Caki2 (cell line): ENCODE results near the gene BLTP3B. TPM values are rescaled to one million over a fixed set of nuclear protein-coding genes. Genes with fewer than 3 reads are reported as not detected.

ENCODE experiments used
- DNase-seq: peaks from one replicate; pipeline ENCODE4 v3.0.0-alpha.2; 2015; ENCODE audit warnings: low read depth
- in situ Hi-C: cut with HindIII; loops from 2 replicates; pipeline ENCODE4 v1.10.0; 2016; ENCODE audit warnings: low sequenced_read_pairs, low pct_unique_long_range_greater_than_20kb, mixed read lengths
- total RNA-seq: library from RNA; depleted of rRNA; stranded (reverse); fragments of >200 nt; shearing (Covaris generic); gene quantifications from 2 replicates; pipeline ENCODE4 v1.2.3, GENCODE V29; 2014; ENCODE audit warnings: low replicate concordance

The BLTP3B gene
- total RNA-seq, 1 experiment from 2014 or later = 5.7 TPM

GRCh38 chr12:100165356-100165755 is 22.7 kb upstream of the BLTP3B start:
- in situ Hi-C loops = no loop called here

GRCh38 chr12:100164153-100164704 is 21.6 kb upstream of the BLTP3B start:
- in situ Hi-C loops = no loop called here
- no peak for DNase-seq

More at GRCh38 chr12:100165356-100165755, 22.7 kb upstream of the BLTP3B start:
- no peak for DNase-seq

- in situ Hi-C loops = no loop called here
- peak; percentile 59 for DNase-seq
Observed at GRCh38 chr12:100163416-100164152, 20.9 kb upstream of the BLTP3B start.

- no peak for DNase-seq
- in situ Hi-C loops = no loop called here
Observed at GRCh38 chr12:100159391-100160104, 16.9 kb upstream of the BLTP3B start.

- in situ Hi-C loops = no loop called here
- no peak for DNase-seq
Observed at GRCh38 chr12:100158535-100158934, 15.9 kb upstream of the BLTP3B start.

- in situ Hi-C loops = no loop called here
- no peak for DNase-seq
Observed at GRCh38 chr12:100157427-100157821, 14.8 kb upstream of the BLTP3B start.

GRCh38 chr12:100156731-100157426 is 14.2 kb upstream of the BLTP3B start:
- DNase-seq = no peak
- in situ Hi-C loops = no loop called here

- peak; percentile 27 for DNase-seq
- in situ Hi-C loops = no loop called here
Observed at GRCh38 chr12:100154474-100155247, 12.0 kb upstream of the BLTP3B start.

- DNase-seq = no peak
- in situ Hi-C loops = no loop called here
Observed at GRCh38 chr12:100153131-100153530, 10.5 kb upstream of the BLTP3B start.

- DNase-seq = no peak
- in situ Hi-C loops = no loop called here
Observed at GRCh38 chr12:100151769-100152168, 9.1 kb upstream of the BLTP3B start.

GRCh38 chr12:100146252-100146651 is 3.6 kb upstream of the BLTP3B start:
- in situ Hi-C loops = no loop called here
- no peak for DNase-seq

GRCh38 chr12:100145643-100146042 is 3.0 kb upstream of the BLTP3B start:
- in situ Hi-C loops = no loop called here
- no peak for DNase-seq

- DNase-seq = peak; percentile 65
Observed at GRCh38 chr12:100141998-100142850, 450 bp downstream of the BLTP3B start.

GRCh38 chr12:100141666-100141997 is 1.0 kb downstream of the BLTP3B start:
- in situ Hi-C loops = no loop called here
- DNase-seq = peak; percentile 62

More at GRCh38 chr12:100141998-100142850, 450 bp downstream of the BLTP3B start:
- in situ Hi-C loops = no loop called here

- no peak for DNase-seq
- in situ Hi-C loops = no loop called here
Observed at GRCh38 chr12:100138803-100139098, 3.9 kb downstream of the BLTP3B start.

- in situ Hi-C loops = no loop called here
- DNase-seq = peak; percentile 7
Observed at GRCh38 chr12:100138048-100138802, 4.4 kb downstream of the BLTP3B start.

- no peak for DNase-seq
- in situ Hi-C loops = no loop called here
Observed at GRCh38 chr12:100133200-100133599, 9.5 kb downstream of the BLTP3B start.
